Cortex of kidney (tissue), 1 donor: ENCODE measurements around the gene ADAMTSL1.

Experiments used
- DNase-seq: peaks from one replicate; lab custom pipeline; 2025; lab: John Stamatoyannopoulos, UW

The ADAMTSL1 gene

DNA sequence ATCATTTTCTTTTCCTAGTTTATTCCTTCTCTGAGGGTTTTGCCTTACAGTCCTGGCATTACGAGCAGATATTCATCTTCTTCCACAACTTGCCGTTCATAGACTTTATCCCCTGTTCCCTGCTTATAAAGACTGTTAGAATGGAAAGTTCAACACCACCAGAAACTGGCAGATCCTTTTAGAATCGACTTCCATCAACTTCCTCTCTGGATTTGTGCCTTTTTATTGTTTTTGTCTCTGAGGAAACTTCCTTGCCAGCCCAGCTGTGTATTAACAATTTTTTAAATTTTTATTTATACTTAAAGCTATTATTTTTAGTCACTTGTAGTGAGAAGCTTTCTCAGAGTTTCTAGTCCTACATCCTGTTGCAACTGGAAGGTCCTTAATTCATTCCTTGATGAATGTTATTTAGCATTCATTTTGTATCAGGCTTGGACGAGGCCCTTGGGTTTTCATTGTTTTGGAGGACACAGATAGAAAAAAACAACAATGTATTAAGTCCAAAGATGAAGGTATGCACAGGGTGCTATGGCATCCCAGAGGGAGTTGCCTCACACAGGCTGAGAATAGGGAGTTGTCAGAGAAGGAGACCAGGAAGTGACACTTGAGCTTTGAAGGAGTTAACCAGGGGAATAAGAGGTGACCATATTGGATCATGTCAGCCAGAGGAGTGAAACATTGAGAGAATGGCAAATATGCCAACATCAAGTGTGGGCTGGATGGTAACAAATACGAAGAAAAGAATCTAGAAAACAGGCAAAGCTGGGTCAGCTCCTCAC is 81.3 kb downstream of the ADAMTSL1 start:
- DNase-seq: no peak

DNA sequence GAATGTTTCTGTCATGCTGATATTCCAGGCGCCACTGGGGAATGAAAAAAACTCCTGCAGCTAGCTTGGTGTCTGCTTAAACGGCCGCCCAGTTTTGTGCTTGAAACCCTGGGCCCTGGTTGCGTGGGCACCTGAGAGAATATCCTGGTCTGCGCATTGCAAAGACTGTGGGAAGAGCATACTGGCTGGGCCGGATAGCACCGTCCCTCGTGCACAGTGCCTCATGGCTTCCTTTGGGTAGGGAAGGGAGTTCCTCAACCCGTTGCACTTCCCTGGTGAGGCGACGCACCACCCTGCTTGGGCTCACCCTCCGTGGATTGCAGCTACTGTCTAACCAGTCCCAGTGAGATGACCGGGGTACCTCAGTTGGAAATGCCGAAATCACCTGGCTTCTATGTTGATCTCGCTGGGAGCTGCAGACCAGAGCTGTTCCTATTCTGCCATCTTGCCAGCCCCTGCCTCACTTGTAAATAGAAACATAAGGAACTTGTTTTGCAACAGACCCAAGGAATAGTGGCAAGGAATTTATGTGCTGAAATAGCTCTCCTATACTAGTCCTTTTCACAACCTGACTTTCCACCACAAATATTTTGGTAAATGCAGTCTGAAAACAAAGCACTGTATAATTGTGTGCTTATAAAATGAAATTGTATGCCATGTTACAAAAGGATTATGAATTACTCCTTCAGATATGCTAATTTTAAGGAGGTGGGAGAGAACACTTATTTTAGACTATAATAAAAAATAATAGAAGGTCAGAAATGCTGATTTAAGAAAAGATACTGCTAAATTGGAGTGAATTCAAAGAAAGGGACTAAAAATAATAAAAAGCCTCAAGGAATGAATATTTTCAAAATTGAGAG is 90.3 kb downstream of the ADAMTSL1 start:
- no peak for DNase-seq

DNA sequence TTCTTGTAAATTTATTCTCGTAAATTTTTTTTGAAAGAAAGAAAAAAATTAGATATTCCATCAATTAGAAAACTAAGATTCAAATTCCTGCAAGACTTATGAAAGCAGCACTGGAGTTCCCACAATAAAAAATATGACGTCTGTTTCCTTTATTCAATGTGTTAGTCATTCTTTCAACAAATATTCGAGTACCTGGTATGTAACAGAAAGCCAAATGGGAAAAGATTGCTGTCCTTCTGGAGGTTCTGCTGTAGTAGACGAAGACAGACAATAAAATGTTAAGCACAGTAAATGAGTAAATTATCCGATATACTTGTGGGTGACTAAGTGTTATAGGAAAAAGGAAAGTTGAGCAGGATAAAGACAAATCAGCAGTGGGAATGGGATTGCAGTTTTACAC is 92.2 kb downstream of the ADAMTSL1 start:
- DNase-seq: no peak

DNA sequence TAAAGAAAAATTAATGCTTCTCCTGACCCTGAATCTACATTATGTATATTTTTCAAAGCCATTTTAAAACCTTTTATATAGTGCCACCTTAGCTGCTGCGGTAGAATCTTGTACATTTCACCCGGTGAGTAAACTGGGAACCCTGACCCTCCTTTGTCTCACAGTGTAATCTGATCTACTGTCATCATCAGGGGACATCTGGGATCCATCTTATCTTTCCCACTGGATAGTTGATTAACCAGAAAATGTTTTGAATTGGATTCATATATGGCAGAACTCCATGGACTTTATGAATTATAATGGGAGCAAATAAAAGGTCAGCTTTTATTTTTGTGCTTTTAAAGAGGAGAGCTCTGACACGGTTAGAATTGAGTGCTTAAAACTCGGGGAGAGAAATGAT is 95.0 kb downstream of the ADAMTSL1 start:
- no peak for DNase-seq

DNA sequence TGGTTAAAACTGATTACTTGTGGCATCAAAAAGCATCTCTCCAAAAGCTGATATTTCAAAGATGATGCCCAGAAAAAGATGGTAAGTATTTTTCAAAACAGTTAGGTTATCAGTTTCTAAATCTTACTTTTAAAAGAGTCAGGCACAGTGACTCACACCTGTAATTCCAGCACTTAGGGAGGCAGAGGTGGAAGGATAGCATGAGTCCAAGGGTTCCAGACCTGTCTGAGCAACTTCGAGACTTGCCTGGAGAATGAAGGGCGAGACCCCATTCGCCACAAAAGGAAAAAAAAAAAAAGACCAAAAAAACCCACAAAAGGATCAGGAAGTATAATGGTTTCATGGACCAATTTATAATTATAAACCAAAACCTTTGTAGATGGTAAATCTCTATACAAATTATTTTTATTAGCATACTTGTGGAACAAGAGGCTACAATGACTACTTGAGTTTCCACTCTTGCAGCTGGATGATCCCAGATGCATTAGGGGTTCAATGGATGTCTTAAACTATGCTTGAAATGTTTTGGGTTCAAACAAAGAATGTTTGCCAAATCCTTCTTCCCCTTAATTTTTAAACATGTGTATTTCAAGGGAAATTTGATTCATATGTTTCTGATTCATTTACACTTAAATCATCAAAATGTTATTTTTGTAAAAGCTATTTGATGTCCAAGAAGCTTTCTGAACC is 96.1 kb downstream of the ADAMTSL1 start:
- DNase-seq: no peak

DNA sequence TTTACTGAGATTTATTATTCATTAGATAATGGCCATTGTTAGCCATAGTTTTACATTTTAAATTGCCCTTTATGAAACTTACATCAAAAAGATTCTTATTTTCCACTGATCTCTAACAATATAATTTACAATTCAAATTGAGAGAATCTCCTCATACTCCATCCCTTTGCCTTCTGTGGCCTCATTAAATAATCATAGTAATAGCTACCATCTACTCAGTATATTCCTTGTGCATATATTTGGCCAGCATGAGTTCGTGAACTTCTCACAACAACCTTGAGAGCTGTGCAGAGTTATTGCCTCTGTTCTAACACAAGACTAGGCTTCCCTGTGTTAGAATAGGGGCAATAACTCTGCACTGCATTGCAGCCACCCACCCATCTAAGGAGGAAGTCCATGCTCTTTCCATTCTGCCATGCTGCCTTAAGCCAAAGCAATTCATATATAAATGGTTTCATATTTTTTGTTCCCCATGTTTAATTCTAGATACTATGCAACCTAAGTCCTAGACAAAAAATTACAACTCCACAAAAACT is 99.1 kb downstream of the ADAMTSL1 start:
- DNase-seq: no peak

DNA sequence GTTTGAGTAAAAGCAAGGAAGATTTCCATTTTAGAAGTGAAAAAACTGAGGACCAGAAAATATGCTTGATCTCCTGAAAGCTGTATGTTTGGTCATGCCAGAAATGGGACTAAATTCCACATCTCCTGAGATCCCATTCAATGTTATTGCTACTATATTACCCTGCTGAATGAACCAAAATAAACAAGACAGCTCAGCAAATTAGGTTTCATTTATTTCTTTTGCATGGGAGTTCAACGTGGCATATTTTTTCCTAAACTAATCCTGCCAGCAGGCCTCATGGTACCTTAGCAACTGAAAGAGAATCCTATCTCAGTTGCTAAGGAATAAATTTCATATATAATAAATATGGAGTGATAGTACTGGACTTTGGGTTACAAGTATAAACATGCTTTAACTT is 101.7 kb downstream of the ADAMTSL1 start:
- DNase-seq: no peak

DNA sequence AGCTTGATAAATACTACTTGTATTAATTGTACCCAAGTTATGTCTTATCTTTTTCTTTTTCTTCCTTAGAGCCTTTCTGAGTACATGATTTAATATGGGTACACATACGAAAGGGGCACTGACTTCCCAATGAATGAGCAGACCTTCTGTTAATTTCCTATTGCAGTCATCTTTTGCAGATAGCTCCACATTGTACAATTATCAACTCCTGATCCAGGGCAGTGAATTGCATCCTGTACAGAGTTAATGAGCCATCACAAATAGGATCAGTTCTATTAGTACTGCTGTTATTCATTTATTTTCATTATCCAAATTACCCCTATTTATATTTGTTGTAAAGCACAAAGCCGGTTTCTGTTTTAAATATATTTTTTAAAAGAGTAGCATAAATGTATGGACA is 105.6 kb downstream of the ADAMTSL1 start:
- no peak for DNase-seq

DNA sequence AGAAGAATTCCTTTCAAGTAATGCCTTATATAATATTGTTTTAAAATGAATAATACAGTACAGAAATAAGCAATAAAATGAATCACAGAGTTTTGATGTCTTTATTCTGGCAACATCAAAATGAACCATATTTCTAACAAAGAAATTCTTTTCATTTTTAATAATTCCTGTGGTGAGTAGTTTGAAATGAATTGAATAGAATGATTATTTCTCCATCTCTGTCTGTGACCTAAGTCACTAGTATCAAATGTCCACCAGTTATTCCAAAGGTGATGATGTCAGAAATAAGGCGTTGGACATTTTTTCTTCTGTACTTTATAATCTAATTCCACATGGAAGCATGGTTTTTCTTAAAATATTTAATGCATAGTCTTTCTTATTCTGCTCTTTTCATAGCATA is 106.2 kb downstream of the ADAMTSL1 start:
- no peak for DNase-seq

DNA sequence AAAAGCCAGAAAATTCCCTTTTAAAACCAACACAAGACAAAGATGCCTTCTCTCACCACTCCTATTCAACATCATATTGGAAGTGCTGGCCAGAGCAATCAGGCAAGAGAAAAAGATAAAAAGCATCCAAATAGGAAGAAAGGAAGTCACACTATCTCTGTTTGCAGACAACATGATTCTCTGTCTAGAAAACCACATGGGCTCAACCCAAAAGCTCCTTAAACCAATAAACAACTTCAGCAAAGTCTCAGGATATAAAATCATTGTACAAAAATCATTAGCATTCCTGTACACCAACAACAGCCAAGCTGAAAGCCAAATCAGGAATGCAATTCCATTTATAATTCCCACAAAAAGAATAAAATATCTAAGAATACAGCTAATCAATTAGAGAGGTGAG is 112.0 kb downstream of the ADAMTSL1 start:
- no peak for DNase-seq

DNA sequence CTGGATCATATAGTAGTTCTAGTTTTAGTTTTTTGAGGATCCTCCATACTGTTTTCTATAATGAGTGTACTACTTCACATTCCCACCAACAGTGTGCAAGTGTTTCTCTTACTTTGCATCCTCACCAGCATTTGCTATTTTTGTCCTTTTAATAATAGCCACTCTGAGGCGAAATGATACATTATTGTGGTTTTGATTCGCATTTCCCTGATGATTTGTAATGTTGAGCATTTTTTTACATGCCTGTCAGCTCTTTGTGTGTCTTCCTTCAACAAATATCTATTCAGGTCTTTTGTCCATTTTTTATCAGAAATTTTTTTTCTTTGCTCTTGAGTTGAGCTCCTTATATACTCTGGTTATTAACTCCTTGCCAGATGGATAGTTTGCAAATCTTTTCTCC is 114.0 kb downstream of the ADAMTSL1 start:
- DNase-seq: no peak

DNA sequence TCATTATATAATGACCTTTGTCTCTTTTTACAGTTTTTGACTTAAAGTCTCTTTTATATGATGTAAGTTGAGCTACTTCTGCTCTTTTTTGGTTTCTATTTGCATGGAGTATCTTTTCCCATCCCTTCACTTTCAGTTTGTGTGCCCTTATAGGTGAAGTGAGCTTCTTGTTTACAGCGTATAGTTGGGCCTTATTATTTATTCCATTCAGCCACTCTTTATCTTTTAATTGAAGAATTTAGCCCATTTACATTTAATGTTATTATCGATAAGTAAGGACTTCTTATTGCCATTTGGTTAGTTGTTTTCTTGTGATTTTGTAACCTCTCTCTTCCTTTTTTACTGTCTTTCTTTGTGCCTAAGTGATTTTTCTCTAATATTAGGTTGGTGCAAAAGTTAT is 117.3 kb downstream of the ADAMTSL1 start:
- DNase-seq: no peak

DNA sequence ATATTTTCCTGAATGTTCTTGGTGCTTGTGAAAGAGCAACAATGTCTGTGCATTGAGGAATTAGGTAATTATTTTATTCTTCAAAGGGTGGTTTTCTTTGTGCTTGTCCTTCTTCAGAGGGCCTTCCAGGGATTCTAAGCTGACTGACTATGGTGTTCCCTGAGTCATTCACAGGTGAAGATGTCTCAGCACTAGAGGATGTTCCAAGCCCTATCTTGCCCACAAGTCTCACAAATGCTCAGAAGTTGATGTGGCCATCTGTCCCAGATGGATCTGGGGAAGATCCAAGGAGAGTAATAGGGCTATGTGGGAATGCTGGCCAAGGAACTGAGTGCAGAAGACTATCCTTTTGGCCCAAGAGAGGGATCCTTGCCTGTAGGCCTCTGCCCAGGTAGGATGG is 120.9 kb downstream of the ADAMTSL1 start:
- no peak for DNase-seq

DNA sequence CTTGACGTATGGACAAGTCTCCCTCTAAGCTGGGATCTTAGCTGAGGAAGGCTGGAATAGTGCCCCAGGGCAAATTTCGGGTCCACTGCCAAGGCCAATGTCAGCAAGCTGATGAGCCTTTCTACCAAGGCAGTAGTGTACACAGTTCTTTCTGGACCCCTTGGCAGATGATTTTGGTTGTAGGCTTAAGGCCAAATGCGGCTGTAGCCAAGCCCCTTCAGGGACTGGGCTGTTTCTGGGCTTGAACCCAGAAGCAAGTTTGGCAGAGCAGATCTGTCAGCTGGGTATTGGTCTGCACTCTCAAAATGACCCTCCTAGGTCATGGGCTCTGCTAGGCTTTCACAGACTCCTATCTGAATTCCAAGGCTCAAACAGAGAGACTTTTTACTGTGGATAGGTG is 121.6 kb downstream of the ADAMTSL1 start:
- no peak for DNase-seq

DNA sequence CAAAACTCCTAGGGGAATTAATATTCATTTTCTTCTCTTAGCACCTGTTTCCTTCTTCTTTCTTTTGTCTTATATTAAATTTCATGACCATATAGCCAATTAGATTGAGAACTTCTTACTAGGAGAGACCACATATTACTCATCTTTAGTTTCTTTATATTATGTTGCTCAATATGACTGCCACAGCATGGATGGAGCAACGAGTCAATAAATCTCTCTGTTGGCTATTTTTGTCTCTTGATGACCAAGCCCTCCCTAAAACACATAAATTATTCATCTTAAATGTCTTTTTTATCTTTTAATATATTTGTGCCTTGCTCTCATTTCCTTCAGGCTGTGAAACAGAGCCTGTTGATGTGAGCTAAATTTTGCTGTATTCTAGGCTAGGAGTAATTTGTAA is 123.0 kb downstream of the ADAMTSL1 start:
- no peak for DNase-seq

DNA sequence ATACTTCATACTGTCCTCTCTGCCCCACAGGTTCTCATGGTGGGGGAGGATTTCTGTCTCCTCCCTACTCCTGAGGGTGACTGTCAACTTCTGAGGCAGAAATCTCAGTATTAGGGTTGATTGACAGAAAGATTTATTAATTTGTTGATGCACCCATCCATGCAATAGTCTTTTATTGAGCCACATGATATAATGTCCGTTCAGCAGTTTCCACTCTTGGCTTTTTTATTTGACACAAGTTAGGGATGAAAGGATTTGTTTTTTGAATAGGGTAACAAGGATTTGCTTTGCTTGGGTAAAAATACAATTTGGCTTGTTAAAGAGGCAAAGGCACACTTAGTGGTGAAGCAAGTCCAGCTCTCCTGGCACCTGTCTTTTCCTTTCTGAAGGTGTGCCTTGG is 125.0 kb downstream of the ADAMTSL1 start:
- DNase-seq: no peak

DNA sequence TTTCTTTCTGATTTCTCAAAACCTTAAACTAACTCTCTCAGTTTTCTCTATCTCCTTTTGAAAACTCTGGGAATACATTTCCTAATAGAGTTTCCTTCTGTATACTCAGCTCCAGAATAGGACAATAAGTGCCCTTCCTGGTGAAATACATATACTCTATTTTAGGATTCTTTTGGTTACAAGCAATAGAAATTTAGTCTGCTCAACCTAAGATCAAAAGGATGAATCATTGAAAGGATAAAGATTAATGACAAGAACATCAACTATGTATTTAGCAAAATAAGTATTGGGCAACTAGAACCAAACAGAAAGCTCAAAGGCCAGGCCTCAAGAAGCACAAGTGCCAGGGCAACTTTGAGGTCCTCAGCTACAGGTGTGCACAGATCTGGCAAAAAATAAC is 127.1 kb downstream of the ADAMTSL1 start:
- DNase-seq: no peak

DNA sequence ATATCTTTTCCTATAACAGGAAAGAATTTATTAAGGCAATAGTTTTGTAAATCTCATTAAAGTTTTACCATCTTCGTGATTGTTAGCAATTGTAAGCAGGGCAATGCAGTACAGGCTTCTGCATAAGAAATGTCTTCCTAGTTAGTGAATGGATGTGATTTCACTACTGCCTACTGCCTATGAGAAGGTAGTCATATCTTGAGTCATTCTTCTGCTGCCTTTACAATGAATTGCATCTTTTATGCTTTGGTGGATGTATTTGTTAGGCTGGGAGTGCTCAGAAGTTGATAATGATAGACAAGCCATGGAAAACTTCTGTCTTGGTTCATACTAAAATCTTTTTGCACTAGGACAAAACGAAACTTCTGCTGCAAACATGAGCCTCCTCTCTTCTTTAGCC is 128.0 kb downstream of the ADAMTSL1 start:
- DNase-seq: no peak

DNA sequence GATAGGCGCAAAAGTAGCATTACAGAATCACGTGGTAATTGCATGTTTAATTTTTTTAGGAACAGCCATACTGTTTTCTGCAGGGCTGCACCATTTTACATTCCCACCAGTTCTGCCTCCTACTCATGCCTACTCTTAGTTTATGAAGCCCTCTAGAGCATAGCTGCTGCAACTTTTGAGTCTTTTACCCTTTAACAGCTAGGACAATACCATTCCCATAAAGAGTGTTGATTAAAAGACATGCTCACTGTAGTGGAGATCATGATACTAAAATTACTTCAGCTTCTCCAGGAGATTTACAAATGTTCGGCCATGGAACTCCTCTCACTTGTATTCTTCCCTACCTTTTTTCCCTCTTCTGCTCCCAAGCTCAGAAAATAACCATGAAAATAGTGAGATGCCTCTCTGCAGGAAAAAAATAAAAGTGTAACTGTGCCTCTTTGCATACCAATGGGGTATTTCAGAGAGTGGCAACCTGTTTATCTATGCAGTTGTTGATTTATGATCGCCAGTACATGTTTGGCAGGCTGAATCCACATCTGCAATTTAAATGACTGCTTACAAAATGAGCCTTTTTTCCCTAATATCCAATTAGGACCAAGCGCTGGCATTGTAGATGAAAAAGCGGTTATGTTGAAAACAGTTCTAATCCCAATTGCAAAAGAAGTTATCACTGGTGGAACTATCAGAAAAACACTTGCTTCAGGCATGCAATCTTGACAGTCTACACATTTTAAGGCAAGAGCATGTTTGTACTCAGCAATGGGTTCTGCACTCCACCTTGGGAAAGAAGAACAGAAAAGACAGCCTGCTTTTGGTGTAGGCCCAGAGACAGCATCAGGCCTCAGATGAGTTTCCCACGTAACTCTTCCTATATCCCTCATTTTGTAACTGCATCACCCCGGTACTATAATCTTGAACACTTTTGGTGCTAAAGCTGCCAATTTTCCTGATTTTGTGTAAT is 131.1 kb downstream of the ADAMTSL1 start:
- no peak for DNase-seq

DNA sequence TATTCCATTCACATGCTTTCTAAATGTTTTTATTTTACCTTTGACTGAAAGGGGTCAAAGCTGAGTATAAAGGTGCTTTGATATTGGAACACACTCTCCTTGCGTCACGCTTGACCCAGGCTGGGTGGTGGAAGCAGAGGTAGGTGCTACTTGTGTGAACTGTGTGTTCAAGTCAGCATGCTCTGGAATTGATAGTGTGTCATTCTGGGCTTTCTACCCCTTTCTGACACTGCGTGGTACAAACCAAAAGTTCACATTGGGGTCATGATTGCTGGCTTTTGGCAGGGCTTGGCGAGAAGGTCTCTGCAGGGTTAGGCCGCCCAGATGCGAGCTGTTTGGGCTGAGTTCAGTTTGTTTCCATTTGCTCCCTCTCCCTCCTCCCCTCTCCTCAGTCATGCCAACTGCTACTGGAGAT is 131.8 kb downstream of the ADAMTSL1 start:
- DNase-seq: no peak

DNA sequence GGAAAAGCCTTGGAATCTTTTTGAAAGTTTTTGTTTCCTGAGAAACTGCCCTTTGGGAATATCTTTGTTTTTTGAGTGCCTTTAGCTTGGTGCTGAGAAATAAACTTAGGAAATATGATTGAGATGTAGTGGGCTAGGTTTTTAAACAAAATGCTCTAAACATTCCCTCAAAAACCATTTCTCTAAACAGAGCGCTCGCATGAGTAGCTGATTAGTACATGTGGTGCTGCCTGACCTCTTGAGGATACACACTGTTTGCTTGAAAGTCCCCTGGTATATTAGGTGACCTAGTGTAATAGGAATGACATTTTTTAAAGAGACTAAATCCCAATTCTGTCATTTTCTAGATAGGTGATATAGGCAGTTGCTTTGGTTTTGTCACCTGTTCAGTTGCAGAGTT is 132.3 kb downstream of the ADAMTSL1 start:
- DNase-seq: no peak
